HFFc6 (cell line): ENCODE results near the gene PHF21B. TPM values are rescaled to one million over a fixed set of nuclear protein-coding genes. Genes with fewer than 3 reads are reported as not detected.

Experiments
- DNase-seq: peaks from one replicate; pipeline ENCODE4 v3.0.0-alpha.2; 2018
- H3K27ac Mint-ChIP-seq: 2 replicates; pipeline ENCODE4 v1.8.0; 2020; ENCODE audit warnings: mild to moderate bottlenecking, mixed read lengths
- H3K27me3 Mint-ChIP-seq: 2 replicates; pipeline ENCODE4 v1.8.0; 2021; ENCODE audit warnings: mild to moderate bottlenecking, moderate library complexity, mixed read lengths; ENCODE audit not compliant: insufficient read depth
- H3K36me3 Mint-ChIP-seq: 2 replicates; pipeline ENCODE4 v1.8.0; 2021; ENCODE audit warnings: low read depth, mixed read lengths
- H3K4me1 Mint-ChIP-seq: 2 replicates; pipeline ENCODE4 v1.8.0; 2020; ENCODE audit warnings: low read depth, mixed read lengths
- H3K4me3 Mint-ChIP-seq: 2 replicates; pipeline ENCODE4 v1.8.0; 2020; ENCODE audit warnings: mild to moderate bottlenecking, moderate library complexity, mixed read lengths
- H3K9me3 Mint-ChIP-seq: 2 replicates; pipeline ENCODE4 v1.8.0; 2020; ENCODE audit warnings: mild to moderate bottlenecking, mixed read lengths
- total RNA-seq, 6 experiments: library from RNA; stranded (reverse); fragmentation: NEBNext Ultra II Directional; extraction: Animal tissue kit (Norgen Biotek cat#: 25700); gene quantifications; 2 replicates in 1 of 6; 3 replicates in 5 of 6; pipeline ENCODE4 v1.2.3, GENCODE V29; 2021
- TF ChIP-seq, protein P1 (sequence below): fragments of 200-600 bp; sonication (generic); IDR thresholded peaks from 2 replicates; pipeline ENCODE4 v1.5.0; 2021; ENCODE audit warnings: antibody characterized with exemption, mild to moderate bottlenecking

The PHF21B gene
- total RNA-seq, 6 experiments from 2014 or later, result not detected

- Mint-ChIP-seq H3K4me1 (no peaks in the 10 kb centered on the region), H3K36me3 (no peaks in the 10 kb centered on the region), H3K4me3 (no peak overlapping the region), H3K27ac (no peak overlapping the region), H3K9me3 (peaks cover 11% of the 10 kb centered on the region; the same call in 1 of the 2 replicates), H3K27me3 (peaks cover 3% of the 10 kb centered on the region; the same call in 1 of the 2 replicates)
- no peak for DNase-seq
- TF ChIP-seq, protein P1, sequence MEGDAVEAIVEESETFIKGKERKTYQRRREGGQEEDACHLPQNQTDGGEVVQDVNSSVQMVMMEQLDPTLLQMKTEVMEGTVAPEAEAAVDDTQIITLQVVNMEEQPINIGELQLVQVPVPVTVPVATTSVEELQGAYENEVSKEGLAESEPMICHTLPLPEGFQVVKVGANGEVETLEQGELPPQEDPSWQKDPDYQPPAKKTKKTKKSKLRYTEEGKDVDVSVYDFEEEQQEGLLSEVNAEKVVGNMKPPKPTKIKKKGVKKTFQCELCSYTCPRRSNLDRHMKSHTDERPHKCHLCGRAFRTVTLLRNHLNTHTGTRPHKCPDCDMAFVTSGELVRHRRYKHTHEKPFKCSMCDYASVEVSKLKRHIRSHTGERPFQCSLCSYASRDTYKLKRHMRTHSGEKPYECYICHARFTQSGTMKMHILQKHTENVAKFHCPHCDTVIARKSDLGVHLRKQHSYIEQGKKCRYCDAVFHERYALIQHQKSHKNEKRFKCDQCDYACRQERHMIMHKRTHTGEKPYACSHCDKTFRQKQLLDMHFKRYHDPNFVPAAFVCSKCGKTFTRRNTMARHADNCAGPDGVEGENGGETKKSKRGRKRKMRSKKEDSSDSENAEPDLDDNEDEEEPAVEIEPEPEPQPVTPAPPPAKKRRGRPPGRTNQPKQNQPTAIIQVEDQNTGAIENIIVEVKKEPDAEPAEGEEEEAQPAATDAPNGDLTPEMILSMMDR, result no peak
Observed at GRCh38 chr22:44893731-44894080, 116.1 kb downstream of the PHF21B start.

DNA sequence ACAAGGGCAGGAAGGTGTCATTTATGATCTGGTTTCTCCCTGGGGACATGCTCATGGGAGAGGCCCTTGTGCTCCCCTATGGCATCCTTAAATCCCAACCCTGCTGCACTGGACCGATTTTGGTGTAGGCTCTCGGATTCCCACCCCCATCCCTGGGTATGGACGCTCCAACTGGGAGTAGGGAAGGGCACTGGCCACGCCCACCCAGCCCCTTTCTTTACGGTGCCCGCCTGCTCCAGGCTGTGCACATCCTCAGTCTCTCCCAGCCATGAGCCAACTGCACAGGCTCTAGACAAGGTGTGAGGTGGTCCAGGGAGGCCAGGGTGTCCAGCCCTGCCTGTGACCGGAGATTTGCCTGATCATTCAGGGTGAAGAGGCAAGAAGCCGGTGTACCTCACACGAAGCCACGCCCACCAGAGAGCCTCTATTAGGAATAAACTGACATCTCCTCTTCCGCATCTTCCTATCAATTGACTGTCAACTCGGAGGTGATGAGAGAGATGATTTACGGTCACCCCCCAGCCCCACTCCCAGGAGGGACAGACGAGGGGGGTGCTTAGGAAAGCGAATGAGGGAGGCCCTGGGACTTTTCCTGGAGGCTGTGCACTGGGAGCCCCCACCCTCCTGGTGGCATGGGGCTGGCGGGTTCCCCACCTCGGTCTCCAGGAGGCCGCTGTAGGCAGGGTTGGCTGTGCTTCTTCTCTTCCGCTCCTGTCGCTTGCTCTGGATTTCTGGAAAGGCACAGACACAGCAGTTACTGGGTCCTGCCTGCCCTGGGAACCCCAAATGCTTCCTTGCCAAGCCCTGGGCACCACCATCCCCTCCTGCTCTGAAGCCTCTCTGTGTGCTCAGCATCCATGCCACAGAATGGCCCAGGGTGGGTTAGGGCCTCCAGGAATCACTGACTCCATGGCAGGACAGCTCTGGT, 116.7 kb downstream of the PHF21B start:
- DNase-seq, result no peak
- Mint-ChIP-seq H3K4me3 (no peak overlapping the region), H3K27me3 (peaks cover 3% of the 10 kb centered on the region; the same call in 1 of the 2 replicates), H3K9me3 (peaks cover 11% of the 10 kb centered on the region; the same call in 1 of the 2 replicates), H3K27ac (no peak overlapping the region), H3K4me1 (no peaks in the 10 kb centered on the region), H3K36me3 (no peaks in the 10 kb centered on the region)
- TF ChIP-seq, protein P1, result no peak

DNA sequence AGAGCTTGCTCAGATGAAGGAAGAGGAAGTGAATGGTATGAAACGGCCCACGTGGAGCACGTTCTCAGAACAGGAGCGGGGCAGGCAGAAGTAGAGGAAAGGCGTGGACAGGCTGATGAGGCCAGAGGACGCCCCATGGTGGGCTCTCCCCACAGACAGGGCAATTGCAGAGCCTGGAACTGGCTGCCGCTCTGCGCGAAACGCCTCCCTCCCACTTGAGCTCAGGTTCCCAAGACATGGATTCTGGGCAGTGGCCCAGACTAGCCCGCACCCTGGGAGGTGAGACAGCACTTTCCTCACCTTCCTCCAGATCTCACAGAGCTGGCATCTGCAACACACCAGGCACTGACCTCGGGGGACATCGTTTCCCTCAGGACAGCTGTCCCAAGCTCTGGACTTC, 117.6 kb downstream of the PHF21B start:
- H3K36me3 Mint-ChIP-seq, result no peaks in the 10 kb centered on the region
- TF ChIP-seq, protein P1, result no peak
- H3K27me3 Mint-ChIP-seq, result peaks cover 3% of the 10 kb centered on the region; the same call in 1 of the 2 replicates
- no peaks in the 10 kb centered on the region for H3K4me1 Mint-ChIP-seq
- H3K4me3 Mint-ChIP-seq, result no peak overlapping the region
- H3K9me3 Mint-ChIP-seq, result peaks cover 11% of the 10 kb centered on the region; the same call in 1 of the 2 replicates
- no peak for DNase-seq
- H3K27ac Mint-ChIP-seq, result no peak overlapping the region

GRCh38 chr22:44891791-44892190, 118.0 kb downstream of the PHF21B start:
- Mint-ChIP-seq H3K27me3 (peaks cover 3% of the 10 kb centered on the region; the same call in 1 of the 2 replicates), H3K4me1 (no peaks in the 10 kb centered on the region), H3K36me3 (no peaks in the 10 kb centered on the region), H3K9me3 (peaks cover 11% of the 10 kb centered on the region; the same call in 1 of the 2 replicates), H3K27ac (no peak overlapping the region), H3K4me3 (no peak overlapping the region)
- DNase-seq, result no peak
- TF ChIP-seq, protein P1, result no peak

DNA sequence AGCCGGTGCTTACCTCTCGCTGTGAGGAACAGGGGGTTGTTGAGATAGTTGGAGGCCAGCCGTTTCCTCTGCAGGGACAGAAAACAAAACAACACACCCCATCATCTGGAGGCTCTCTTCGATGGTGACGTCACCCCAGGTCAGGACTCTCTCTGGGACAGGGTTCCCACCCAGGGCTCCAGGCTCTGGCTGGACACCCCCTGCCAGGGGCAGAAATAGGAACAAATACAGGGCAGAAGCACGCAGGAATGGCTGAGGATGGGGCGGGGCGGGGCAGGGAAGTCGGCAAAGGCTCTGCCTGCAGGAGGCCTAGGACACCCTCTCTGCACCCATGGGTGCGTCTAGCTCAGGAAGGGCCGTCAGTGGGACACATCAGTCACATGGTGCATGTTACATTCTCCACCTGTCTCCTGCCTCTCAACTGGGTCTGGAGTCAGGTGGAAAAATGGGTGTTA, 118.5 kb downstream of the PHF21B start:
- Mint-ChIP-seq H3K4me3 (no peak overlapping the region), H3K27ac (no peak overlapping the region), H3K4me1 (no peaks in the 10 kb centered on the region), H3K9me3 (peaks cover 11% of the 10 kb centered on the region; the same call in 1 of the 2 replicates), H3K36me3 (no peaks in the 10 kb centered on the region), H3K27me3 (peaks cover 3% of the 10 kb centered on the region; the same call in 1 of the 2 replicates)
- no peak for DNase-seq
- TF ChIP-seq, protein P1, result no peak
